PFSK-1 (cell line): ENCODE data around the gene SLC25A1.

Experiments
- POLR2AphosphoS5 ChIP-seq: IDR thresholded peaks from 2 replicates; pipeline ENCODE4 v1.6.1; 2012; ENCODE audit warnings: low read depth, mild to moderate bottlenecking, control low read depth, low read length, moderate library complexity
- REST ChIP-seq, 2 experiments: IDR thresholded peaks; 2 replicates each; pipeline versions ENCODE4 v1.6.1 to v1.8.0; 2011 to 2012; ENCODE audit warnings: low read depth in 2 of 2, low read length in 2 of 2, control low read depth in 1 of 2, inconsistent platforms in 1 of 2, mild to moderate bottlenecking in 1 of 2, moderate library complexity in 1 of 2; ENCODE audit not compliant: insufficient read depth in 1 of 2
- SIN3A ChIP-seq: IDR thresholded peaks from 2 replicates; pipeline ENCODE4 v1.6.1; 2012; ENCODE audit warnings: mild to moderate bottlenecking, low read length, moderate library complexity, borderline replicate concordance; ENCODE audit not compliant: insufficient read depth
- TAF1 ChIP-seq: IDR thresholded peaks from 2 replicates; pipeline ENCODE4 v1.6.1; 2012; ENCODE audit warnings: low read length, control low read depth, borderline replicate concordance; ENCODE audit not compliant: insufficient read depth

GRCh38 chr22:19174106-19175025 is 4.2 kb downstream of the SLC25A1 start:
- no peak; the same call in 1 of the 2 replicates for TF ChIP-seq POLR2AphosphoS5
- no peak for TF ChIP-seq REST (IDR thresholded peaks at IDR 0.05; ENCODE audit: insufficient read depth in 1 of 2, low read depth in 2 of 2, low read length in 2 of 2)
- TF ChIP-seq TAF1 = no peak
- TF ChIP-seq SIN3A = no peak
